ENCODE measurements around the gene CNIH1. TPM values are rescaled to one million over a fixed set of nuclear protein-coding genes. Genes with fewer than 3 reads are reported as not detected.
"Not testable (repeated sequence)": the region's sequence is repeated elsewhere in the genome, so short reads cannot be mapped to it uniquely, and the experiment has no call there.

The CNIH1 gene
- total RNA-seq, 1 donor from 2014 or later = 230 TPM

DNA sequence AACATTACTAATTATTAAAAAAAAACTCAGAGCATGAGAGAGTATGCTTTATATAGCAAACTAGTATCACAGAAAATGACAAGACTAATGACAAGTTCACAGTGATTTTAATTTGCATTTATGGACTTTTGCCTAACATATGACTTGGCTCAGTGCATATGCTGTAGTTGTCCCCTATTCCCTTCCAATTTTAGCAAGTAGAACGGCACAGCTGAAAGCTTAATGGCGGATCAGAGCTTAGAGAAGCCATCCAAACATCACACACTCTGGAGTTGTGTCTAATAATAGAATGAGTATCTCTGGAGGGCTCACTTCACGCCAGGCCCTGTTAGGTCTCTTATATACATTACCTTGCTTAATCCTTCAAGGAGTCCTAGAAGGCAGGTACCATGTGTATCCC lies 13.3 kb downstream of the CNIH1 start:
- DNase-seq = peak; percentile 48

DNA sequence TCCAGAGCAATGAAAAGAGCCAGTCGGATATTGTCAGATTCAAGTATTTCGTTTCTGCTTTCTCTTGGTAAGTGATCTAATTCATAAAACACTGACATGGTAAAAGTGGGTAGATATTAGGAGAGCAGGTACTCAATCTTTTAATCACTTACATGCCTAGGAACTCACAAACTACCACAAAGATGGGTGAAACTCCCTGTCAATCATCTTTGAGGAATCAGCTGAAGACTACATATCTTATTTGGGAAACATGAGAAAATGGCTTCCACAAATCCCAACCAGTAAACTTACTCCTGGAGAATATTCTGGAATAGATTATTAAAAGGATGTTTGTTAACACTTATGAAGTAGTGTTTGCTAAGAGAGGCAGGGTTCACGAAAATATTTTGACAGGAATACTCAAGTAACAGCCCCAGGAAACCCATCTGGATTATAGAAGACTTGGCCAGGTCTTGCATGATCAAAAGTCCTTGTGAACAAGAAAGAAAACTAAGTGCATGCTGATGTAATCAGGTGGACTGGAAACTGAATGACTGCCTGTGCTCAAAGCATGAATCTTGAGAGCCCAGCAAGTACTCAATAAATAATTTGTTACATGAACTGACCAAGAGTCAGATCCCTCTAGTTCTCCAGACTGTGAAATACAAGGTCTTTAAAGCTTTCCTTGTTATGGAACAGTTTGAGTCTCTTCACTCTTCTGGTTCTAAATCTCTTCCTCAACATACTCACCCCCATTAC lies 15.5 kb downstream of the CNIH1 start:
- DNase-seq = no peak

DNA sequence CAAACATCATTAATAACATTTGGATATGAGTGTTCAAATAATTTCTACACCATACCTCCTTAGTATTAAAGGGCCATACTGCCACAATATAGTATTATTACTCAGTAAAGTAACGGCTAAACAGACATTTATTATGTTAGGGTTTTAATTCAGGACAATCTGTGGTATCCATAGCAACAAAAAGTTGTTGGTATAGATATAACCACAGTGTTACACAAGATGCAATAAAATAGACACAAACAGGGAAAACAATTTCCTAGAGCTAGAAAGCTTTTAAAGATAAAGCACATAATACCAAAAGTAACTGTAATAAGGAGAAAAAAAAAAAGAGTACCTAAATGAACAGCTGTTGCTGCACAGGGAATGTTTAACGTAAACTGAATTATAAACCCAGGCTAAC lies 16.1 kb downstream of the CNIH1 start:
- no peak for DNase-seq

DNA sequence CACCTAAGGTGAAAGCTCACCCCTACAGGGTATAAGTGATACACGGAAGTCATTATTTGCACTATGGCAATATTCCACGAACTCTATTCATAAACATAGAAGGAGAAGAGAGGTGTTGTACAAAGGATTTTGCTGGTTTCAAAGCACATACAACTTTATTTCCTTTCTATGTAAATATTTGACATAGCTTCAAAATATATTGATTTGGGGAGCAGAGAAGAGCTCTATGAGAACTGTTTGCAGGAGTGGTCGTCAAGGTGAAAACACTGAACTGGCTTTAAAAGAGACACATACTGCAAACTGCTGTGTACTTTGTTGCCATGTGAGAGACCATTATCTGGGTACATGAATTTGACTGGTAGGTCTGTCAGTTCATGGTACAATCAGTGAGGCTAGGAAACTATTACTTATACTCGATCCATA lies 16.7 kb downstream of the CNIH1 start:
- DNase-seq = no peak

DNA sequence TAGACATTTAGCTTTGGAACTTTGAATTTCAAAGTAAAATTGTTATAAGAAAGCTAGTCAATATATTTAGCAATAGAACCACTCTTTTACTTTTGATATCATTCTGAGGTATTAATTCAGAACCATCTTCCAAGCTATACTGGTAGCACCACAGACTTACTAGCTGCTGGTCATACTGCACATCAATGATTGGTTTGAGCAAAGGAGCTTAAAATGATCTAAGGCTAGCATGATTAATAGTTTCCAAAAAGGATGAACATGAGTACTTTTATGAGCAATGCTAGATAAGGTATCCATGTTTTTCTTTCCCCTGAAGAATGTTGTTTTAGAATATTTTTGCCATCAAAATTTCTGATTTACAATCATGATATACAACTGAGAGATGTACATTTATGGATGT lies 17.2 kb downstream of the CNIH1 start:
- DNase-seq = no peak

DNA sequence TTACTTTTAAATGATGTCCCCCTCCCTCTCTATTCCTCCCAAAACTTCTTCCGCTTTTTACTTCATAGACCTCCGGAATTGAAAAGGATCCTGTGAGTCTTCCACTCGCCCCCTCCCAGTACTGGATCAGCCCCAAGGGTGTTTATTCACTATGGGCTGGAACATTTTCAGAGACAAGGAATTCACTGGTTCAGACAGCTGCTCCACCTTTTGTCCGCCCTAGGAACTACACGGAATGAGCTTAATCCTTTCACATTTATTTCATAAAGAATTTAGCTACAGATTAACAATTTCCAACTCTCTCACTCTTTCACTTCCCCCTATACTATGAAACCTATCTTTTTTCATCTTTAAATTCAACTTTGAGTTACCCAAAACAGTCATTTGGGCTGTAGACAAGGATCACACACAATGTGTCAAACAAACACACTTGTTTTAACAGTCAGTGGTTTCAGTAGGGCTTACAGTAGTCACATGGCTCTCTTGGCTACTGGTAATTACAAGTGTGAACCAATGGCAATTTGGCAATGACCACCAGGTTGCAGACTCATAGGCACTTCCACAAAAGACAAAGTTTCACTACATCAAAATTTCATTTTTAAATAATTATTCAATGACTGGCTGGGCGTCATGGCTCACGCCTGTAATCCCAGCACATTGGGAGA lies 20.6 kb downstream of the CNIH1 start:
- DNase-seq = peak; percentile 53

DNA sequence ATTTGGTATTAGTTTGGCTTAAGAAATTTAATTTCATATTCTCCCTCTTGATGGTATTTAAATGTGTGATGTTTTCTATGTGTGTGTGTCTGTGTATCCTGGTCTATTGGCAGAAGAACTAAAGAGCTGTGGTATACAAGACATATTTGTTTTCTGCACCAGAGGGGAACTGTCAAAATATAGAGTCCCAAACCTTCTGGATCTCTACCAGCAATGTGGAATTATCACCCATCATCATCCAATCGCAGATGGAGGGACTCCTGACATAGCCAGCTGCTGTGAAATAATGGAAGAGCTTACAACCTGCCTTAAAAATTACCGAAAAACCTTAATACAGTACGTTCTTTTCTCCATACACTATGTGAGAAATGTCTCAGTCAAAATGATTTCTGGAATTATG lies 29.8 kb downstream of the CNIH1 start:
- DNase-seq = no peak

DNA sequence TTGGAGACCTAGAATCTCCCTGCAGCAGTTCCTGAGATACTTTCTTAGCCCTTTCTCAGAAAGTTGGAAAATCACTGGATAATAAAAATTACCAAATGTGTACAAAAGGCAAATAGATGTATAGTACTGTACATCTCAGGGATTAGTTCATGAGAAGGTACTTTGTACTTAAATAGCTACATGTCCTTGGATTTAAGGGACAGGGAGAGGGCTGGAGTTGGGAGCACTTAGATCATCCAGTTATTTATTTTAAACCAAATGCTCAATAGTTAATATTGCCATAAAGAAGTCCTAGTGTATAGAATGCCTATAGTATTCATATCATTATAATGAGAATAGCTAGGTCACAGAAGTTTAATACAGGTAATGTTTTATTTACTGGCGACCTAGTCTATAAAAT lies 31.0 kb downstream of the CNIH1 start:
- DNase-seq = no peak

DNA sequence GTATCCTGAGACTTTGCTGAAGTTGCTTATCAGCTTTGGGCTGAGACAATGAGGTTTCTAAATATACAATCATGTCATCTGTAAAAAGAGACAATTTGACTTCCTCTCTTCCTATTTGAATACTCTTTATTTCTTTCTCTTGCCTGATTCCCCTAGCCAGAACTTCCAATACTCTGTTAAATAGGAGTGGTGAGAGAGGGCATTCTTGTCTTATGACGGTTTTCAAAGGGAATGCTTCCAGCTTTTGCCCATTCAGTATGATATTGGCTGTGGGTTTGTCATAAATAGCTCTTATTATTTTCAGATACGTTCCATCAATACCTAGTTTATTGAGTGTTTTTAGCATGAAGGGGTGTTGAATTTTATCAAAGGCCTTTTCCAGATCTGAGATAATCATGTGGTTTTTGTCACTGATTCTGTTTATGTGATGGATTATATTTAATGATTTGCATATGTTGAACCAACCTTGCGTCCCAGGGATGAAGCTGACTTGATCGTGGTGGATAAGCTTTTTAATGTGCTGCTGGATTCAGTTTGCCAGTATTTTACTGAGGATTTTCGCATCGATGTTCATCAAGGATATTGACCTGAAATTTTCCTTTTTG lies 37.7 kb downstream of the CNIH1 start:
- DNase-seq = not testable (repeated sequence)

DNA sequence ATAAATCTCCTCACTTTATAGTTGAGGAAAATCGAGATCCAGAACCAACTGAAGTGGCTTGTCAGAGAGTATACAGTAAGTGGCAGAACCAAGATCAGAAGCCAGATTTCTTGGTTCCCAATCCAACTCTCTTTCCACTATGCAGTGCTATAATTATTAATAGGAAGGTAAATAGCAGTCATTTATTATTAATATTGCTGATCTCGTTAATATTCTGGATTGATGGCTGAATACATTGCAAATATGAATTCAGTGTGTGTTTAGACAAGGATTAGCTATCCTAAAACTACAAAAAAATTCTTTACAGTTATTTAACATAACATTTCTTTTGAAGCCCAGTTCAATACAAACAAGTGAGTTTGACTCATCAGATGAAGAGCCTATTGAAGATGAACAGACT lies 41.6 kb downstream of the CNIH1 start:
- no peak for DNase-seq

DNA sequence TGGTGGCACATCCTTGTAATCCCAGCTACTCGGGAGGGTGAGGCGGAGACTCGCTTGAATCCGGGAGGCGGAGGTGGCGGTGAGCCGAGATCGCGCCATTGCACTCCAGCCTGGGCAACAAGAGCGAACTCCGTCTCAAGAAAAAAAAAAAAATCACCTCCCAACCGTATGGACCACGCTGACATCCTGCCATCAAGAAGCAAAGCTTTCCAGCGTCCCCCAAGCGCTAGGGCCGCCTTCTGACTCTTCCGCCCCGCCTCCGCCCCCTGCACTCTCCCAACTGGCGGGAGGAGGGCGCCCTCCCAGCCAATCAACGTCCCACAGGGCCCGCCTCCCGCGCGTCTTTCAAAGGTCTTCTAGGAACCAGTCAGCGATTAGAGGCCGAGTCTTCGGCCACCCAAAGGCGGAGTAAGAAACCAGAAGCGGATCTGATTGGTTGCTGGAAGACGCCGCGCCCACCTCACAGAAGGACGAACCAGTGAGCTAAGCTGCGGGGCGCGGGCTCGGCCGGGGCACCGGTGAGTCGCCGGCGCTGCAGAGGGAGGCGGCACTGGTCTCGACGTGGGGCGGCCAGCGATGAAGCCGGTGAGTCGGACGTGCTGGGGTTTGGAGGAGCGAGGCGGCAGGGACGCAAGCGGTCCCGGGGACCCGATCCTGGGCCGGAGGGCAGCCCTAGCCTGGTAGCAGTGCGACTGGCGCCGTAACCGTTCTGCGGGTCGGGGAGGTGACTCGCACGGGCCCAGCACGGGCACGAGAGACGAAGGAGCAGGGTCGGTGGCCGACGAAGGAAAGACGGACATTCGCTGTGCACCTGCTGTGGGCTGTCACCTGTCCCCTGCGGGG lies 44.5 kb downstream of the CNIH1 start, which contains the start of gene CDKN3:
Gene CDKN3, plus strand, starts transcription at position 515 of the 843 bp plus-strand sequence. Its CDS starts 62 bp downstream, at position 577.
- peak; percentile 100 for DNase-seq

DNA sequence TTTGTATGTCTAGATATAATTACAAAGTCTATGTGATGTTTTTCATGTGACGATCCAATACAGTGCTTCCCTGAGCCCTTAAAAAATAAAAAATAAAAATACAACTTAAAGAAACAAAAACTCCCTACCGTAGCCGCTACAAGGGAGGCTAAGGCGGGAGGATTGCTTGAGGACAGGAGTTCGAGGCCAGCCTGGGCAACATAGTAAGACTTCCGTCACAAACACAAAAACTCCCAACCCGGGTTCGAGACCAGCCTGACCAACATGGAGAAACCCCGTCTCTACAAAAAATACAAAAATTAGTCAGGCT lies 45.0 kb downstream of the CNIH1 start:
- no peak for DNase-seq

DNA sequence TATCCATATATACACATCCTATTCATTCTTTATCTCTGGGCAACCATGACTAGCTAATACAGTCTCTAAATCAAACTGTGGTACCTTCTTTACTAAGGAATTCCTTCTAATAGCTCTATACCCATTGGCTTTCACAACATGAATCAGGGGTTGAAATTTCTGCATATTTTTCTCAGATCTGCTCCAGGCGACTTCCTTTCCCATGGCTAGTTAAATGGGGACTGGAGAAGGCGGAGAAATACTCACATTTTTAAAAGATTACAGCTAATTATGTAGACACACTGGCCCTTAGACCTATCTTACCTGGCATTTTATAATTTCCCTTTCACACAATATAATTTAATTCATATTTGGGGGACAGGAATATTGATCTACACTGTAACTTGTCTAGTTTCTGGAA lies 45.5 kb downstream of the CNIH1 start:
- no peak for DNase-seq

DNA sequence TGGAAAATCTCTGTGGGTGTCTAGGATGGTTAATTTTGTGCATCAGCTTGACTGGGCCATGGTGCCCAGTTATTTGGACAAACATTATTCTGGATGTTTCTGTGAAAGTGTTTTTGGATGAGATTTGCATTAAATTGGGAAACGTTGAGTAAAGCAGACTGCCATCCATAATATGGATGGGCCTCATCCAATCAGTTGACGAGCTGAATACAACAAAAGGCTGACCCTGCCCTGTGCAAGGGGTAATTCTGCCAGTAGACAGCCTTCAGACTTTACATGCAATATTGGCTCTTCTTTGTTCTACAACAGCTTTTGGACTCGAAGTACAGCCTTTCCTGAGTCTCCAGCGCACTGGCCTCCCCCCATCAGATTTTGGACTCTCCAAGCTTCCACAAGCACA lies 45.9 kb downstream of the CNIH1 start:
- no peak for DNase-seq

DNA sequence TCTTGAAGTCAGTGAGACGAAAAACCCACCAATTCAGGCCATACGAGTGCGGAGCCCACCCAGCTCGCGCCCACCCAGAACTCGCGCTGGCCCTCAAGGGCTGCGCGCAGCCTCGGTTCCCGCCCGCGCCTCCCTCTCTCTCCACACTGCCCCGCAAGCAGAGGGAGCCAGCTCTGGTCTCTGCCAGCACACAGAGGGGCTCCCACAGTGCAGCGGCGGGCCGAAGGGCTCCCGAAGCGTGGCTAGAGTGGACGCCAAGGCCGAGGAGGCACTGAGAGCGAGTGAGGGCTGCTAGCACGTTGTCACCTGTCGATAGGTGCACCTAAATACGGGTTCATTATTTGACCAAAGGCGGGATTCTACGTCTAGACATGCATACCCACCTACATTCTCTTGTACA lies 46.6 kb downstream of the CNIH1 start:
- DNase-seq = no peak

DNA sequence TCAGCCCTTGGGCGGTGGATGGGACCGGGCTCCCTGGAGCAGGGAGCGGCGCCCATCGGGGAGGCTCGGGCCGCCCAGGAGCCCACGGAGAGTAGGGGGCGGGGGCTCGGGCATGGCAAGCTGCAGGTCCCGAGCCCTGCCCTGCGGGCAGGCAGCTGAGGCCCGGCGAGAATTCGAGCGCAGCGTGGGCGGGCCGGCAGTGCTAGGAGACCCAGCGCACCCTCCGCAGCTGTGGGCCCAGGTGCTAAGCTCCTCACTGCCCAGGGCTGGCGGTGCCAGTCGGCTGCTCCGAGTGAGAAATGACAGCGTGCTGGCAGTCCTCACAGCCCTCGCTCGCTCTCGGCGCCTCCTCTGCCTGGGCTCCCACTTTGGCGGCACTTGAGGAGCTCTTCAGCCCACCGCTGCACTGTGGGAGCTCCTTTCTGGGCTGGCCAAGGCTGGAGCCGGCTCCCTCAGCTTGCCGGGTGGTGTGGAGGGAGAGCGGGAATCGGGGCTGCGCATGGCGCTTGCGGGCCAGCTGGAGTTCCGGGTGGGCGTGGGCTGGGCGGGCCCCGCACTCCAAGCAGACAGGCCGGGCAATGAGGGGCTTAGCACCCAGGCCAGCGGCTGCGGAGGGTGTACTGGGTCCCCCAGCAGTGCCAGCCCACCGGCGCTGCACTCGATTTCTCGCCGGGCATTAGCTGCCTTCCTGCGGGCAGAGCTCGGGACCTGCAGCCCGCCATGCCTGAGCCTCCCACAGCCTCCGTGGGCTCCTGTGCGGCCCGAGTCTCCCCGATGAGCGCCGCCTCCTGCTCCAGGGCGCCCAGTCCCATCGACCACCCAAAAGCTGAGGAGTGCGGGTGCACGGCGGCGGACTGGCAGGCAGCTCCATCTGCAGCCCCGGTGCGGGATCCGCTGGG lies 47.9 kb downstream of the CNIH1 start:
- DNase-seq = not testable (repeated sequence)

DNA sequence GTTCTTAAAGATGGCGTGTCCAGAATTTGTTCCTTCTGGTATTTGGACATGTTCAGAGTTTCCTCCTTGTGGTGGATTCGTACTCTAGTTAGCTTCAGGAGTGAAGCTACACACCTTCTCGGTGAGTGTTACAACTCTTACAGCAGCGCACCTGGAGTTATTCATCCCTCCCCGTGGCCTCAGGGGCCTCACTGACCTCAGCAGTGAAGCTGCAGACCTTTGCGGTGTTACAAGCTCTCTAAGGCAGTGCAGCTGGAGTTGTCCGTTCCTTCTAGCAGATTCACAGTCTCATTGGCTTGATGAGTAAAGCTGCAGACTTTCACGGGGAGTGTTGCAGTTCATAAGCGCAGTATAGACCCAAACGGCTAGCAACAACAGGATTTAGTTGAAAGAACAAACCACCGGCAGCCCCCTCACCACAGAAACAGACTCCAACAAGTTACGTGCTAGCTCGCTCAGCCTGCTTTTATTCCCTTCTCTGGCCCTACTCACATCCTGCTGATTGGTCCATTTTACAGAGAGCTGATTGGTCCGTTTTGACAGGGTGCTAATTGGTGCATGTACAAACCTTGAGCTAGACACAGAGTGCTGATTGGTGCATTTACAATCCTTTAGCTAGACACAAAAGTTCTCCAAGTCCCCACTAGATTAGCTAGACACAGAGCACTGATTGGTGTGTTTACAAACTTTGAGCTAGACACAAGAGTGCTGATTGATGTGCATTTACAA lies 48.9 kb downstream of the CNIH1 start:
- no peak for DNase-seq

DNA sequence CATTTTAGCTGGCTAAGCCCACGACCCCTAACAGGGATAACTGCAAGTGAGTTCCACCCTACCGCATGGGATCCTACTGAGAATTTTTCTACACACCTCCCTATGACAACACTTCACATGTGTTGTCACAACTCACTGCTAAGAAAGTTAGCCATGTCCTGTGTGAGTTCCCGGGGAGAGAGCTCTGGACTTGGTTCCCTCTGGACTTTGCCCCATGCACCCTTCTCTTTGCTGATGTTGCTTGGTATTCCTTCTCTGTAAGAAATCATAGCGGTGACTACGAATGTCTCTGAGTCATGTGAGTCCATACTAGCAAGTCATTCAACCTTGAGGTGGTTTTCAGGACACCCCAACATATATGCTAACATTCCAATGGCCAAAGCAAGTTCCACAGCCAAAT lies 53.8 kb downstream of the CNIH1 start:
- no peak for DNase-seq

DNA sequence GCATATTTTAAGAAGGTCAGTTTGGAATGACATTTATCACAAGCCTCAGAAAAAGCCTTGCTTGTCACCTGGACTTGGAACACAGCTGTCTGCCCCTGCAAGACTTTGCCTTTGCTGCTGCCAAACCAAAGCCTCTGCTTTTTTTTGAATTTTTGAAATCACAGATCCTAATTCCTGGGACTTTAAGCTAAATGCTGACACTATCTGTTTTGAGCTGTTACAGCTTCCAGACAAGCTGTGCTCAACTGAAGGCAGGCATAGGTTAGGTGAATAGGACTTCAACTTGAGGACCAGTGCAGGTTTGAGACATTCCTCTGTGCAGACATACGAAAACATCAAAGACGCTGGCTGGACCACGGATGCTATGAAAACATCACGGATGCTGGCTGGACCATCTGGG lies 55.6 kb downstream of the CNIH1 start:
- no peak for DNase-seq

DNA sequence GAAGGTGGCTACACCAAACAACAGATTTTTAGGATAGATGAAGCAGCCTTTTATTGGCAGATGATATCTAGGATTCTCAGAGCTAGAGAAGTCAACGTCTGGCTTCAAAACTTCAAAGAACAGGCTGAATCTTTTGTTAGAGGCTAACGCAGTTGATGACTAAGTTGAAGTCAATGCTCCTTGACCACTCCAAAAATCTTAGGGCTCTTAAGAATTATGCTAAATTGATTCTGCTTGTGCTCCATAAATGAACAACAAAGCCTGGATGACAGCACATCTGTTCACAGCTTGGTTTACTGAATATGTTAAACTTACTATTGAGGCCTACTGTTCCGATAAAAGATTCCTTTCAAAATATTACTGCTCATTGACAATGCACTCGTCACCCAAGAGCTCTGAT lies 57.3 kb downstream of the CNIH1 start:
- no peak for DNase-seq

DNA sequence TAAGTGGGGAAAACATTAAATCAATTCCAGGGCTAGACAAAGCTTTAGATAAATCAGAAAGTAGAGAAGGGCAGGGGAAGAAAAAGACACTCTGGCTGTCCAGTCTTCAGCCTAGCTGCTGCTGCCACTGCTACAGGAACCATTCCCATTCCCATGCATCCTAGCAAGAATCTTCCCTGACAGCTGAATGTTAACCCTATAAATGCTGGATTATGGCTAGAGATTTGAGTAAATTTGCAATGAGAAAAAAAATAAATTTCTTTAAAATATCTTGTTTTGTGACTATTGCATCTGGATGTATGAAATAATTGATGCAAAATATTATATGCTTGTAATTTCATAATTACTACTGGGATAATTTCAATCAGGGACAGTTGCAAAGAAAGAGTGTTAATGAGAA lies 59.4 kb downstream of the CNIH1 start:
- no peak for DNase-seq
